Osteocyte (in vitro differentiated cells): Measurements from ENCODE around the gene SP2. TPM values are rescaled to one million over a fixed set of nuclear protein-coding genes. Genes with fewer than 3 reads are reported as not detected.

Source experiments
- DNase-seq: peaks from one replicate; pipeline ENCODE4 v3.0.0; 2021; ENCODE audit warnings: mixed read lengths; ENCODE audit not compliant: unreplicated experiment; ENCODE audit errors: extremely low spot score
- H3K27ac Mint-ChIP-seq: one replicate; pipeline ENCODE4 v1.8.0; 2021; ENCODE audit warnings: mild to moderate bottlenecking, mixed read lengths; ENCODE audit not compliant: unreplicated experiment
- H3K27me3 Mint-ChIP-seq: one replicate; pipeline ENCODE4 v1.8.0; 2021; ENCODE audit warnings: mixed read lengths; ENCODE audit not compliant: unreplicated experiment
- H3K36me3 Mint-ChIP-seq: one replicate; pipeline ENCODE4 v1.8.0; 2021; ENCODE audit warnings: mixed read lengths; ENCODE audit not compliant: unreplicated experiment
- H3K4me1 Mint-ChIP-seq: one replicate; pipeline ENCODE4 v1.8.0; 2021; ENCODE audit warnings: mixed read lengths; ENCODE audit not compliant: unreplicated experiment
- H3K4me3 Mint-ChIP-seq: one replicate; pipeline ENCODE4 v1.8.0; 2021; ENCODE audit warnings: mild to moderate bottlenecking, moderate library complexity, mixed read lengths; ENCODE audit not compliant: unreplicated experiment
- H3K9me3 Mint-ChIP-seq: one replicate; pipeline ENCODE4 v1.8.0; 2021; ENCODE audit warnings: mixed read lengths; ENCODE audit not compliant: unreplicated experiment
- CTCF ChIP-seq: fragments of 200-600 bp; sonication (generic); IDR thresholded peaks from 2 replicates; pipeline ENCODE4 v1.5.0; 2021; ENCODE audit warnings: antibody characterized with exemption, mild to moderate bottlenecking, moderate library complexity
- total RNA-seq: library from RNA; stranded (reverse); gene quantifications from 2 replicates; pipeline ENCODE4 v1.2.1, GENCODE V29; 2021

Gene SP2
- total RNA-seq, 1 donor from 2014 or later: 19.9 TPM

GRCh38 chr17:47907932-47908562 is 12.0 kb downstream of the SP2 start:
- H3K4me3 Mint-ChIP-seq: no peak overlapping the region
- no peaks in the 10 kb centered on the region for H3K27me3 Mint-ChIP-seq
- TF ChIP-seq CTCF: no peak
- peaks cover 29% of the 10 kb centered on the region for H3K4me1 Mint-ChIP-seq
- H3K9me3 Mint-ChIP-seq: no peaks in the 10 kb centered on the region
- H3K27ac Mint-ChIP-seq: no peak overlapping the region
- peaks cover 14% of the 10 kb centered on the region for H3K36me3 Mint-ChIP-seq
- no peak for DNase-seq

- Mint-ChIP-seq H3K27me3 (no peaks in the 10 kb centered on the region), H3K9me3 (no peaks in the 10 kb centered on the region), H3K4me3 (no peak overlapping the region), H3K36me3 (peaks cover 21% of the 10 kb centered on the region), H3K4me1 (peaks cover 4% of the 10 kb centered on the region), H3K27ac (no peak overlapping the region)
- TF ChIP-seq CTCF: no peak
- no peak for DNase-seq
These were observed 17.0 kb downstream of the SP2 start for GRCh38 chr17:47913050-47913449.

GRCh38 chr17:47914306-47914948 is 18.4 kb downstream of the SP2 start:
- H3K9me3 Mint-ChIP-seq: no peaks in the 10 kb centered on the region
- H3K4me1 Mint-ChIP-seq: peaks cover 1% of the 10 kb centered on the region
- no peak overlapping the region for H3K4me3 Mint-ChIP-seq
- no peak for TF ChIP-seq CTCF
- peaks cover 21% of the 10 kb centered on the region for H3K36me3 Mint-ChIP-seq
- no peaks in the 10 kb centered on the region for H3K27me3 Mint-ChIP-seq
- DNase-seq: no peak
- H3K27ac Mint-ChIP-seq: no peak overlapping the region

GRCh38 chr17:47915776-47916398 is 19.9 kb downstream of the SP2 start:
- no peaks in the 10 kb centered on the region for H3K27me3 Mint-ChIP-seq
- no peak overlapping the region for H3K27ac Mint-ChIP-seq
- no peak for TF ChIP-seq CTCF
- H3K36me3 Mint-ChIP-seq: peaks cover 22% of the 10 kb centered on the region
- H3K4me3 Mint-ChIP-seq: no peak overlapping the region
- H3K4me1 Mint-ChIP-seq: no peaks in the 10 kb centered on the region
- H3K9me3 Mint-ChIP-seq: no peaks in the 10 kb centered on the region
- DNase-seq: no peak

- Mint-ChIP-seq H3K36me3 (peaks cover 22% of the 10 kb centered on the region), H3K27ac (no peak overlapping the region), H3K4me1 (no peaks in the 10 kb centered on the region), H3K9me3 (no peaks in the 10 kb centered on the region), H3K4me3 (no peak overlapping the region), H3K27me3 (no peaks in the 10 kb centered on the region)
- TF ChIP-seq CTCF: no peak
- no peak for DNase-seq
These were observed 20.6 kb downstream of the SP2 start for GRCh38 chr17:47916489-47917208.
